BJ (cell line): ENCODE measurements around the gene GPRIN2. TPM values are rescaled to one million over a fixed set of nuclear protein-coding genes. Genes with fewer than 3 reads are reported as not detected.

Experiments
- CTCF ChIA-PET: fragments of 350-600 bp; formaldehyde crosslinking; extraction: SDS; loops from one replicate; lab custom pipeline; 2021; ENCODE audit warnings: antibody characterized with exemption, inconsistent platforms; lab: Yijun Ruan, JAX
- POLR2A ChIA-PET: fragments of 300-600 bp; sonication (Branson Sonifier 250); formaldehyde crosslinking; extraction: SDS; loops from one replicate; lab custom pipeline; 2021; ENCODE audit warnings: antibody characterized with exemption; lab: Charles Lee
- DNase-seq: peaks from one replicate; pipeline ENCODE4 v3.0.0-alpha.2; 2011; ENCODE audit warnings: low read depth
- H3K27me3 ChIP-seq: 2 replicates; pipeline ENCODE4 v1.6.0; 2011; ENCODE audit warnings: low read length; ENCODE audit not compliant: control insufficient read depth, insufficient read depth
- H3K36me3 ChIP-seq: 2 replicates; pipeline ENCODE4 v1.5.1; 2011; ENCODE audit warnings: low read length; ENCODE audit not compliant: control insufficient read depth, insufficient read depth
- H3K4me3 ChIP-seq: 2 replicates; pipeline ENCODE4 v1.5.1; 2011; ENCODE audit warnings: low read depth, mild to moderate bottlenecking, control low read depth, low read length
- CTCF ChIP-seq: IDR thresholded peaks from 2 replicates; pipeline ENCODE4 v1.5.1; 2011; ENCODE audit warnings: low read depth, mild to moderate bottlenecking, control low read depth, inconsistent platforms, low read length, moderate library complexity; ENCODE audit not compliant: insufficient read depth
- polyA plus RNA-seq: library from polyadenylated mRNA; depleted of rRNA; stranded (reverse); fragments of >200 nt; gene quantifications from 2 replicates; pipeline ENCODE4 v1.2.3, GENCODE V29; 2011

GPRIN2 gene
- polyA plus RNA-seq, 1 experiment, result 0.04 TPM

GRCh38 chr10:46543466-46544377, 12.7 kb downstream of the GPRIN2 start:
- ChIA-PET POLR2A (no interaction called here), CTCF (interaction anchor here (1.0 to 5.9 kb wide), 6 partner anchors 10 to 314 kb away, joined by 3 to 18 read pairs (median 8); no protein-coding TSS in a partner anchor)
- no peak for TF ChIP-seq CTCF
- no peaks in the 10 kb centered on the region; the same call in 1 of the 2 replicates for H3K27me3 ChIP-seq
- H3K36me3 ChIP-seq, result no peaks in the 10 kb centered on the region
- no peak for DNase-seq
- H3K4me3 ChIP-seq, result no peak overlapping the region

GRCh38 chr10:46542567-46543465, 13.6 kb downstream of the GPRIN2 start:
- H3K27me3 ChIP-seq, result peaks cover 2% of the 10 kb centered on the region; the same call in 1 of the 2 replicates
- no peak for DNase-seq
- CTCF ChIA-PET, result interaction anchor here (1.0 to 3.2 kb wide), 2 partner anchors 11 to 313 kb away, joined by 3 to 10 read pairs; no protein-coding TSS in a partner anchor
- no peak for TF ChIP-seq CTCF
- H3K36me3 ChIP-seq, result no peaks in the 10 kb centered on the region
- no peak overlapping the region for H3K4me3 ChIP-seq
- POLR2A ChIA-PET, result no interaction called here

- DNase-seq, result no peak
- H3K4me3 ChIP-seq, result no peak overlapping the region
- H3K27me3 ChIP-seq, result peaks cover 6% of the 10 kb centered on the region; the same call in 1 of the 2 replicates
- TF ChIP-seq CTCF, result no peak
- ChIA-PET POLR2A (no interaction called here), CTCF (interaction anchor here (2.8 kb wide), 1 partner anchor 11 kb away, joined by 11 read pairs; no protein-coding TSS in a partner anchor)
- no peaks in the 10 kb centered on the region for H3K36me3 ChIP-seq
Observed at GRCh38 chr10:46541735-46542566, 14.5 kb downstream of the GPRIN2 start.

GRCh38 chr10:46541017-46541661, 15.3 kb downstream of the GPRIN2 start:
- no peaks in the 10 kb centered on the region for H3K36me3 ChIP-seq
- ChIA-PET POLR2A (no interaction called here), CTCF (interaction anchor here (2.8 to 3.1 kb wide), 2 partner anchors 10 to 12 kb away, joined by 10 to 11 read pairs; no protein-coding TSS in a partner anchor)
- peak; percentile 33; the same call in 1 of the 2 replicates for TF ChIP-seq CTCF
- peak overlapping the region; percentile 24 for H3K4me3 ChIP-seq
- H3K27me3 ChIP-seq, result peaks cover 13% of the 10 kb centered on the region
- DNase-seq, result no peak
